HepG2 (cell line): ENCODE results near the gene SRSF3. TPM values are rescaled to one million over a fixed set of nuclear protein-coding genes. Genes with fewer than 3 reads are reported as not detected.

Experiments
- ARHGAP35 ChIP-seq: sonication (generic); formaldehyde crosslinking; IDR thresholded peaks from 2 replicates; pipeline ENCODE4 v1.9.0; 2022; ENCODE audit warnings: mild to moderate bottlenecking, inconsistent platforms, moderate library complexity, missing genetic modification reagents, borderline replicate concordance
- ARID5B ChIP-seq: IDR thresholded peaks from 2 replicates; pipeline ENCODE4 v1.4.0; 2020; ENCODE audit warnings: mild to moderate bottlenecking, missing genetic modification reagents
- ATF5 ChIP-seq: sonication (generic); formaldehyde crosslinking; IDR thresholded peaks from 2 replicates; pipeline ENCODE4 v1.4.0; 2020; ENCODE audit warnings: mild to moderate bottlenecking, low read depth, missing genetic modification reagents
- ELF1 ChIP-seq: sonication (generic); formaldehyde crosslinking; IDR thresholded peaks from 2 replicates; pipeline ENCODE4 v1.4.0; 2020; ENCODE audit warnings: missing genetic modification reagents
- FOXA3 ChIP-seq: IDR thresholded peaks from 2 replicates; pipeline ENCODE4 v1.6.1; 2016; ENCODE audit warnings: missing genetic modification reagents, missing compliant biosample characterization
- HMG20A ChIP-seq: IDR thresholded peaks from 2 replicates; pipeline ENCODE4 v1.6.1; 2016; ENCODE audit warnings: borderline replicate concordance
- HNRNPUL1 ChIP-seq: fragments of 200-400 bp; formaldehyde crosslinking; IDR thresholded peaks from 2 replicates; pipeline ENCODE4 v1.6.1; 2017; ENCODE audit warnings: low read depth, mild to moderate bottlenecking, low read length, moderate library complexity
- JUND ChIP-seq: sonication (generic); formaldehyde crosslinking; IDR thresholded peaks from 2 replicates; pipeline ENCODE4 v1.8.0; 2022; ENCODE audit warnings: mild to moderate bottlenecking, missing genetic modification reagents
- MAFG ChIP-seq: sonication (generic); formaldehyde crosslinking; IDR thresholded peaks from 2 replicates; pipeline ENCODE4 v1.5.1; 2020; ENCODE audit warnings: mild to moderate bottlenecking, missing genetic modification reagents
- MED1 ChIP-seq: sonication (generic); formaldehyde crosslinking; IDR thresholded peaks from 2 replicates; pipeline ENCODE4 v1.4.0; 2020; ENCODE audit warnings: missing genetic modification reagents
- MIER3 ChIP-seq: IDR thresholded peaks from 2 replicates; pipeline ENCODE4 v1.6.1; 2016; ENCODE audit warnings: missing compliant biosample characterization, borderline replicate concordance
- NCOA2 ChIP-seq: sonication (generic); formaldehyde crosslinking; IDR thresholded peaks from 2 replicates; pipeline ENCODE4 v1.8.0; 2022; ENCODE audit warnings: inconsistent platforms
- PAF1 ChIP-seq: IDR thresholded peaks from 2 replicates; pipeline ENCODE4 v1.6.1; 2016; ENCODE audit warnings: missing genetic modification reagents, missing compliant biosample characterization
- PAXIP1 ChIP-seq: sonication (generic); formaldehyde crosslinking; conservative IDR thresholded peaks from 2 replicates; pipeline ENCODE4 v1.4.0; 2020; ENCODE audit warnings: mild to moderate bottlenecking, missing genetic modification reagents, moderate library complexity
- RARA ChIP-seq: IDR thresholded peaks from 2 replicates; pipeline ENCODE4 v1.6.1; 2016; ENCODE audit warnings: missing genetic modification reagents, missing compliant biosample characterization
- RXRA ChIP-seq: sonication (generic); formaldehyde crosslinking; IDR thresholded peaks from 2 replicates; pipeline ENCODE4 v1.5.1; 2020; ENCODE audit warnings: missing genetic modification reagents
- SALL1 ChIP-seq: sonication (generic); formaldehyde crosslinking; IDR thresholded peaks from 2 replicates; pipeline ENCODE4 v1.8.0; 2022; ENCODE audit warnings: mild to moderate bottlenecking, missing genetic modification reagents
- STAG1 ChIP-seq: sonication (generic); formaldehyde crosslinking; IDR thresholded peaks from 2 replicates; pipeline ENCODE4 v1.4.0; 2020; ENCODE audit warnings: missing genetic modification reagents
- ZBTB7B ChIP-seq: sonication (generic); formaldehyde crosslinking; IDR thresholded peaks from 2 replicates; pipeline ENCODE4 v1.4.0; 2020; ENCODE audit warnings: missing genetic modification reagents
- ZFX ChIP-seq: sonication (generic); formaldehyde crosslinking; IDR thresholded peaks from 2 replicates; pipeline ENCODE4 v1.4.0; 2020; ENCODE audit warnings: mild to moderate bottlenecking, low read depth, missing genetic modification reagents, moderate library complexity
- ZMYM3 ChIP-seq: sonication (generic); formaldehyde crosslinking; IDR thresholded peaks from 2 replicates; pipeline ENCODE4 v1.5.1; 2020; ENCODE audit warnings: mild to moderate bottlenecking, missing genetic modification reagents
- ZNF282 ChIP-seq: fragments of 450-650 bp; IDR thresholded peaks from 2 replicates; pipeline ENCODE4 v1.6.1; 2018; ENCODE audit not compliant: partially characterized antibody
- ZNF552 ChIP-seq: sonication (generic); formaldehyde crosslinking; IDR thresholded peaks from 2 replicates; pipeline ENCODE4 v1.9.0; 2022; ENCODE audit warnings: missing genetic modification reagents, mild to moderate bottlenecking, borderline replicate concordance
- ZNF7 ChIP-seq: IDR thresholded peaks from 2 replicates; pipeline ENCODE4 v1.6.1; 2016; ENCODE audit warnings: missing biosample characterization, missing genetic modification reagents
- ZNF724P ChIP-seq: sonication (generic); formaldehyde crosslinking; IDR thresholded peaks from 2 replicates; pipeline ENCODE4 v1.8.0; 2022; ENCODE audit warnings: missing genetic modification reagents, borderline replicate concordance
- polyA plus RNA-seq, 8 experiments: library from polyadenylated mRNA; depleted of rRNA in 3 of 8; stranded (reverse) in 7 of 8; unstranded in 1 of 8; fragments of >200 nt; fragmentation: Illumina TruSeq in 4 of 8; extraction: Trizol in 4 of 8; gene quantifications; 2 replicates each; pipeline versions ENCODE4 v1.2.1 to v1.2.3, GENCODE V29; 2011 to 2016; ENCODE audit warnings: low read depth in 4 of 8, missing spikeins in 1 of 8, mixed read lengths in 1 of 8; ENCODE audit not compliant: insufficient read depth in 1 of 8
- total RNA-seq, 5 experiments: library from RNA; depleted of rRNA; stranded (reverse); fragments of >200 nt; fragmentation: Illumina TruSeq; extraction: Trizol; gene quantifications; 2 replicates each; pipeline ENCODE4 v1.2.3, GENCODE V29; 2016; ENCODE audit warnings: low read depth in 1 of 5

SRSF3 gene
- total and polyA plus RNA-seq, 2 of the 13 experiments (the other 11 are each of a cell fraction or from before 2014, with no cell fraction given), result 206 to 684 TPM

- TF ChIP-seq HNRNPUL1, result no peak
- 0 out of 2 replicates have a peak, but pooled peaks have one; percentile 14 for TF ChIP-seq HMG20A (CRISPR knock-in tag)
- no peak for TF ChIP-seq ZNF282
- no peak for TF ChIP-seq NCOA2
- peak; percentile 57; the same call in 1 of the 2 replicates for TF ChIP-seq PAXIP1 (CRISPR knock-in tag)
- TF ChIP-seq ZNF7 (CRISPR knock-in tag), result peak; percentile 49; the same call in 1 of the 2 replicates
- no peak for TF ChIP-seq ARHGAP35 (CRISPR knock-in tag)
- no peak for TF ChIP-seq ATF5 (CRISPR knock-in tag)
- TF ChIP-seq ZBTB7B (CRISPR knock-in tag), result peak; percentile 42; the same call in 1 of the 2 replicates
- TF ChIP-seq ARID5B (CRISPR knock-in tag), result peak; percentile 66
- no peak for TF ChIP-seq ZNF552 (CRISPR knock-in tag)
- TF ChIP-seq FOXA3 (CRISPR knock-in tag), result peak; percentile 55
- TF ChIP-seq JUND (CRISPR knock-in tag), result no peak
- TF ChIP-seq ZFX, result peak; percentile 54; the same call in 1 of the 2 replicates
- peak; percentile 34; the same call in 1 of the 2 replicates for TF ChIP-seq RARA (CRISPR knock-in tag)
- peak; percentile 55 for TF ChIP-seq SALL1 (CRISPR knock-in tag)
- TF ChIP-seq MAFG (CRISPR knock-in tag), result no peak
- TF ChIP-seq ZMYM3 (CRISPR knock-in tag), result peak; percentile 61; the same call in 1 of the 2 replicates
- 0 out of 2 replicates have a peak, but pooled peaks have one; percentile 4 for TF ChIP-seq STAG1 (CRISPR knock-in tag)
- TF ChIP-seq MIER3 (CRISPR knock-in tag), result 0 out of 2 replicates have a peak, but pooled peaks have one; percentile 60
- TF ChIP-seq ELF1 (CRISPR knock-in tag), result 0 out of 2 replicates have a peak, but pooled peaks have one; percentile 7
- TF ChIP-seq RXRA (CRISPR knock-in tag), result peak; percentile 47; the same call in 1 of the 2 replicates
- no peak for TF ChIP-seq PAF1 (CRISPR knock-in tag)
- 0 out of 2 replicates have a peak, but pooled peaks have one; percentile 32 for TF ChIP-seq MED1 (CRISPR knock-in tag)
- peak; percentile 88; the same call in 1 of the 2 replicates for TF ChIP-seq ZNF724P (CRISPR knock-in tag)
Observed at GRCh38 chr6:36633915-36634314, 39.8 kb downstream of the SRSF3 start (continued).
